ENCODE results near the gene PDIA5. TPM values are rescaled to one million over a fixed set of nuclear protein-coding genes. Genes with fewer than 3 reads are reported as not detected.

PDIA5 gene
- total RNA-seq, 2 experiments from 2014 or later = 8.1 to 11.7 TPM

DNA sequence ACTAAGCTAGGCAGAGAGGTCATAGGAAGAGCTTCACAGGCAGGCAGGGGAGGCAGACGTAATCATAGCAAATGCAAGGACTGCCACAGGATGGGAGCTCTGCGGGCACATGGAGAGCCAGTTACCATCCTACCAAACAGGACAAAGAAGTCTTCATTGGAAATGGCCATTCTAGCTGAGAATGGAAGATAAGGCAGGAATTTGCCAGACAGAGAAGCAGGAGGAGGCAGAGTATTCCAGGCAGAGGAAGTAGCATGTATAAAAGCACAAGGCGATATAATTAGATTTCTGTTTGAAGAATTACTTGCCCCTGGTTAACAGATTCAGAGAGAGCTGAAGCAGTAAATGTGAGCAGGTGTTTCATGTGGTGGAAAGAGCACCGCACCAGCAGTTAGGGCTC lies 35.8 kb upstream of the PDIA5 start:
- POLR2A ChIA-PET = interaction anchor here (0.7 to 1.0 kb wide), 2 partner anchors 20 to 287 kb away, joined by 3 read pairs; no protein-coding TSS in a partner anchor
- H3K4me3 ChIP-seq (ENCODE audit: low read depth, low read length, poor library complexity, severe bottlenecking) = no peak overlapping the region
- no peaks in the 10 kb centered on the region for H4K20me1 ChIP-seq (ENCODE audit: insufficient read depth, low read length)
- H3K4me2 ChIP-seq (ENCODE audit: low read length) = no peak overlapping the region
- no peak for DNase-seq (ENCODE audit: low spot score)
- H2AFZ ChIP-seq (ENCODE audit: low read length) = no peak overlapping the region
- H3K4me1 ChIP-seq (ENCODE audit: insufficient read depth, low read length, poor library complexity, severe bottlenecking) = no peaks in the 10 kb centered on the region
- intact Hi-C loops (cut with micrococcal nuclease; ENCODE audit: unreplicated experiment) = loop anchor here (10.0 kb wide), 1 partner anchor 466 kb away; the partner anchor contains the start of genes DTX3L and PARP9
- no TSS peak for BruUV-seq (replicated peaks)
- no peaks in the 10 kb centered on the region for H3K9me3 ChIP-seq (ENCODE audit: low read length)
- no peaks in the 10 kb centered on the region for H3K9me2 ChIP-seq (ENCODE audit: insufficient read depth, low read length)
- TF ChIP-seq, protein P1, sequence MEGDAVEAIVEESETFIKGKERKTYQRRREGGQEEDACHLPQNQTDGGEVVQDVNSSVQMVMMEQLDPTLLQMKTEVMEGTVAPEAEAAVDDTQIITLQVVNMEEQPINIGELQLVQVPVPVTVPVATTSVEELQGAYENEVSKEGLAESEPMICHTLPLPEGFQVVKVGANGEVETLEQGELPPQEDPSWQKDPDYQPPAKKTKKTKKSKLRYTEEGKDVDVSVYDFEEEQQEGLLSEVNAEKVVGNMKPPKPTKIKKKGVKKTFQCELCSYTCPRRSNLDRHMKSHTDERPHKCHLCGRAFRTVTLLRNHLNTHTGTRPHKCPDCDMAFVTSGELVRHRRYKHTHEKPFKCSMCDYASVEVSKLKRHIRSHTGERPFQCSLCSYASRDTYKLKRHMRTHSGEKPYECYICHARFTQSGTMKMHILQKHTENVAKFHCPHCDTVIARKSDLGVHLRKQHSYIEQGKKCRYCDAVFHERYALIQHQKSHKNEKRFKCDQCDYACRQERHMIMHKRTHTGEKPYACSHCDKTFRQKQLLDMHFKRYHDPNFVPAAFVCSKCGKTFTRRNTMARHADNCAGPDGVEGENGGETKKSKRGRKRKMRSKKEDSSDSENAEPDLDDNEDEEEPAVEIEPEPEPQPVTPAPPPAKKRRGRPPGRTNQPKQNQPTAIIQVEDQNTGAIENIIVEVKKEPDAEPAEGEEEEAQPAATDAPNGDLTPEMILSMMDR (conservative IDR thresholded peaks at IDR 0.05; ENCODE audit: low read length) = no peak
- no peak for TF ChIP-seq EZH2phosphoT487 (IDR thresholded peaks at IDR 0.05; ENCODE audit: borderline replicate concordance, low read depth, low read length)
- H3K79me2 ChIP-seq (ENCODE audit: insufficient read depth, low read depth, low read length) = no peaks in the 10 kb centered on the region
- H3K36me3 ChIP-seq (ENCODE audit: insufficient read depth, low read length) = no peaks in the 10 kb centered on the region
- H3K27ac ChIP-seq (ENCODE audit: low read depth, low read length, poor library complexity, severe bottlenecking) = no peak overlapping the region
- CTCF ChIA-PET (ENCODE audit: unreplicated experiment) = no interaction called here

GRCh38 chr3:123032057-123032456 lies 34.8 kb upstream of the PDIA5 start:
- intact Hi-C loops (cut with micrococcal nuclease; ENCODE audit: unreplicated experiment) = loop anchor here (10.0 kb wide), 1 partner anchor 467 kb away; the partner anchor contains the start of genes DTX3L and PARP9
- Histone ChIP-seq H3K36me3 (ENCODE audit: insufficient read depth, low read length) (no peaks in the 10 kb centered on the region), H3K9me3 (ENCODE audit: low read length) (no peaks in the 10 kb centered on the region), H4K20me1 (ENCODE audit: insufficient read depth, low read length) (no peaks in the 10 kb centered on the region), H2AFZ (ENCODE audit: low read length) (no peak overlapping the region), H3K9me2 (ENCODE audit: insufficient read depth, low read length) (no peaks in the 10 kb centered on the region), H3K4me3 (ENCODE audit: low read depth, low read length, poor library complexity, severe bottlenecking) (no peak overlapping the region), H3K4me1 (ENCODE audit: insufficient read depth, low read length, poor library complexity, severe bottlenecking) (no peaks in the 10 kb centered on the region), H3K27ac (ENCODE audit: low read depth, low read length, poor library complexity, severe bottlenecking) (no peak overlapping the region), H3K4me2 (ENCODE audit: low read length) (no peak overlapping the region), H3K79me2 (ENCODE audit: insufficient read depth, low read depth, low read length) (no peaks in the 10 kb centered on the region)
- TF ChIP-seq, protein P1 (conservative IDR thresholded peaks at IDR 0.05; ENCODE audit: low read length) = no peak
- TF ChIP-seq EZH2phosphoT487 (IDR thresholded peaks at IDR 0.05; ENCODE audit: borderline replicate concordance, low read depth, low read length) = no peak
- POLR2A ChIA-PET = interaction anchor here (1.0 kb wide), 1 partner anchor 19 kb away, joined by 3 read pairs; no protein-coding TSS in a partner anchor
- no TSS peak for BruUV-seq (replicated peaks)
- no peak for DNase-seq (ENCODE audit: low spot score)
- CTCF ChIA-PET (ENCODE audit: unreplicated experiment) = no interaction called here

GRCh38 chr3:123034120-123034519 lies 32.7 kb upstream of the PDIA5 start:
- POLR2A ChIA-PET = no interaction called here
- H3K9me2 ChIP-seq (ENCODE audit: insufficient read depth, low read length) = no peaks in the 10 kb centered on the region
- H3K36me3 ChIP-seq (ENCODE audit: insufficient read depth, low read length) = no peaks in the 10 kb centered on the region
- H3K9me3 ChIP-seq (ENCODE audit: low read length) = no peaks in the 10 kb centered on the region
- H3K27ac ChIP-seq (ENCODE audit: low read depth, low read length, poor library complexity, severe bottlenecking) = no peak overlapping the region
- no peak overlapping the region for H3K4me3 ChIP-seq (ENCODE audit: low read depth, low read length, poor library complexity, severe bottlenecking)
- CTCF ChIA-PET (ENCODE audit: unreplicated experiment) = no interaction called here
- DNase-seq (ENCODE audit: low spot score) = no peak
- TF ChIP-seq, protein P1 (conservative IDR thresholded peaks at IDR 0.05; ENCODE audit: low read length) = no peak
- no peak for TF ChIP-seq EZH2phosphoT487 (IDR thresholded peaks at IDR 0.05; ENCODE audit: borderline replicate concordance, low read depth, low read length)
- no peaks in the 10 kb centered on the region for H4K20me1 ChIP-seq (ENCODE audit: insufficient read depth, low read length)
- no peaks in the 10 kb centered on the region for H3K79me2 ChIP-seq (ENCODE audit: insufficient read depth, low read depth, low read length)
- H3K4me2 ChIP-seq (ENCODE audit: low read length) = no peak overlapping the region
- no peaks in the 10 kb centered on the region for H3K4me1 ChIP-seq (ENCODE audit: insufficient read depth, low read length, poor library complexity, severe bottlenecking)
- no peak overlapping the region for H2AFZ ChIP-seq (ENCODE audit: low read length)
- BruUV-seq (replicated peaks) = no TSS peak
- intact Hi-C loops (cut with micrococcal nuclease; ENCODE audit: unreplicated experiment) = loop anchor here (10.0 kb wide), 1 partner anchor 469 kb away; the partner anchor contains the start of genes DTX3L and PARP9
